ENCODE measurements around the gene CST7.

DNA sequence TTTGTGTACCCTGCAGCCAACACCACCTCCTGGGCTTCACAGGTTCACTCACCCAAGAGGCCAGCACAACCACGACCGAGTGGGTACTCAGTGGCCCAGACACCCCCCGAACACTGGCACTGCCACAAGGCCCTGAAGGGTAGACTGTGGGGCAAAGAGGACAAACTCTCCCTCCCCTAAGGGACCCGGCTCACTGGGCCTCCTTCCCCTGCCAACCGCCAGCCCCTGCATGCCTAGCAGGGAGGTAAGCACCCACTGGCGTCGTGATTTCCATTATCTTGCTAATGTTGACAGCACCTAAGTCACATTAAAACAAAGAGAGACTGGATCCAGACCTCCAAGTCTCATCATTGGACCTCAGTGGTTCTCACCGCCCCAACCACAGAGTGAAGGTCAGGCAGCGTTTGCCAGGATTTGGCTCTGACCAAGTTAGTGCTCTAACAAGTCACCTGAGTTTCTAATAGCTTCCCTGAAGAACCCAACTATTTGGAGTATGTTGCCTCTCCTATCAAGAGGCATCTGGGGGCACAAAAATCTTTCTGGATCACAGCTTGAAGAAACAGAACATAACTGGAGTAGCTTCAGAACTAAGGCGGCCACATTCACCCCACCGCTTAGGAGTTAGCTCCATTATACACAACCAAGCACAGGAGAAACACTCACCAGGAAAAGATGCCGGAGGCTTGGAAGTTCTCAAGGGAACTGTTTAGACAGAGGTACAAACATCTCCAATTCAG, 57.5 kb downstream of the CST7 start:
- TF ChIP-seq CTCF (IDR thresholded peaks at IDR 0.05) (no peak), REST (IDR thresholded peaks at IDR 0.05; ENCODE audit: insufficient read depth in 1 of 2, low read depth in 2 of 2, low read length in 1 of 2) (no peak)
